Vagina (tissue), 2 donors: ENCODE measurements around the gene SLC7A4. TPM values are rescaled to one million over a fixed set of nuclear protein-coding genes. Genes with fewer than 3 reads are reported as not detected.

ENCODE experiments used
- DNase-seq, 2 donors: peaks; one replicate each; pipeline ENCODE4 v3.0.0-alpha.2; 2017; ENCODE audit errors: extremely low spot score in 2 of 2
- H3K27ac ChIP-seq: fragments of 200-600 bp; sonication (generic); one replicate; pipeline ENCODE4 v1.5.1; 2019
- H3K27me3 ChIP-seq: fragments of 200-600 bp; sonication (generic); one replicate; pipeline ENCODE4 v1.5.1; 2019
- H3K36me3 ChIP-seq, 2 donors: fragments of 200-600 bp; sonication (generic); one replicate each; pipeline ENCODE4 v1.5.1; 2017 to 2019
- H3K4me1 ChIP-seq: fragments of 200-600 bp; sonication (generic); one replicate; pipeline ENCODE4 v1.5.1; 2019
- H3K4me3 ChIP-seq, 2 donors: fragments of 200-600 bp; sonication (generic); 1 replicate in 1 of 2; 2 replicates in 1 of 2; pipeline ENCODE4 v1.5.1; 2016 to 2019
- H3K9me3 ChIP-seq: fragments of 200-600 bp; sonication (generic); one replicate; pipeline ENCODE4 v1.5.1; 2019
- POLR2A ChIP-seq, 2 donors: fragments of 450-650 bp; IDR thresholded peaks; one replicate each; pipeline ENCODE4 v1.6.1; 2017; ENCODE audit warnings: antibody characterized with exemption in 2 of 2, mild to moderate bottlenecking in 2 of 2, moderate library complexity in 2 of 2
- POLR2AphosphoS5 ChIP-seq, 2 donors: sonication (generic); formaldehyde crosslinking; IDR thresholded peaks; one replicate each; pipeline ENCODE4 v1.9.0; 2017; ENCODE audit warnings: antibody characterized with exemption in 2 of 2, mild to moderate bottlenecking in 2 of 2, low read depth in 1 of 2; ENCODE audit not compliant: insufficient read depth in 1 of 2
- intact Hi-C: fragments of 100-400 bp; cut with DNase I; formaldehyde crosslinking; loops from one replicate; pipeline ENCODE4 v1.15.1; 2023
- total RNA-seq: library from RNA; depleted of rRNA; stranded (reverse); fragments of >200 nt; gene quantifications from one replicate; pipeline ENCODE4 v1.2.3, GENCODE V29; 2016
- TF ChIP-seq, protein P1 (sequence below), 3 experiments: fragments of 450-650 bp in 2 of 3; fragments of 200-600 bp in 1 of 3; sonication (generic) in 1 of 3; IDR thresholded peaks; one replicate each; pipeline ENCODE4 v1.5.1; 2017 to 2019; ENCODE audit warnings: antibody characterized with exemption in 3 of 3, mild to moderate bottlenecking in 2 of 3, moderate library complexity in 2 of 3

SLC7A4 gene
- total RNA-seq, 1 donor from 2014 or later: 0.98 TPM

DNA sequence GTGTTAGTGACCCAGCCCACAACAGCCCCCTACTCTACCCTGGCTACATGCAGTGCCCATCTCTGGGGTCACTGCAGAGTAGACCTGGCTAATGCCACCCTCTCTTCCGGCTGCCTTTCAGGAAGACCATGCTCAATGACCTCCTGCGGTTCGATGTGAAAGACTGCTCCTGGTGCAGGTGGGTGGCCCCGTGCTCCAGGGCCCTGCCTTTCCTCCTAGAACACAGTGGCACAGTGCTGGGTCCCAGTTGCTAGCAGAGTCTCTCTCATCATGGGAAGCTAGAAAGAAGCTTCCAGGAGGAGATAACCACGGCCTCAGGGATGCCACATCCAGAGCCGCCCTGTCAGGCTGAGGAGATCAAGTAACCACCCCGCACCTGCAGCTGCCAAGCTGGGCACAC, 46.6 kb downstream of the SLC7A4 start:
- no peaks in the 10 kb centered on the region for H3K27me3 ChIP-seq
- peaks cover 25% of the 10 kb centered on the region for H3K4me1 ChIP-seq
- H3K36me3 ChIP-seq: peaks cover 0 to 10% of the 10 kb centered on the region in 2 donors
- DNase-seq: no peak
- no peak overlapping the region for H3K4me3 ChIP-seq
- no peaks in the 10 kb centered on the region for H3K9me3 ChIP-seq
- intact Hi-C loops: no loop called here
- TF ChIP-seq POLR2A (IDR thresholded peaks at IDR 0.05) (no peak), POLR2AphosphoS5 (IDR thresholded peaks at IDR 0.05; ENCODE audit: insufficient read depth in 1 of 2, low read depth in 1 of 2) (no peak)
- TF ChIP-seq, protein P1, sequence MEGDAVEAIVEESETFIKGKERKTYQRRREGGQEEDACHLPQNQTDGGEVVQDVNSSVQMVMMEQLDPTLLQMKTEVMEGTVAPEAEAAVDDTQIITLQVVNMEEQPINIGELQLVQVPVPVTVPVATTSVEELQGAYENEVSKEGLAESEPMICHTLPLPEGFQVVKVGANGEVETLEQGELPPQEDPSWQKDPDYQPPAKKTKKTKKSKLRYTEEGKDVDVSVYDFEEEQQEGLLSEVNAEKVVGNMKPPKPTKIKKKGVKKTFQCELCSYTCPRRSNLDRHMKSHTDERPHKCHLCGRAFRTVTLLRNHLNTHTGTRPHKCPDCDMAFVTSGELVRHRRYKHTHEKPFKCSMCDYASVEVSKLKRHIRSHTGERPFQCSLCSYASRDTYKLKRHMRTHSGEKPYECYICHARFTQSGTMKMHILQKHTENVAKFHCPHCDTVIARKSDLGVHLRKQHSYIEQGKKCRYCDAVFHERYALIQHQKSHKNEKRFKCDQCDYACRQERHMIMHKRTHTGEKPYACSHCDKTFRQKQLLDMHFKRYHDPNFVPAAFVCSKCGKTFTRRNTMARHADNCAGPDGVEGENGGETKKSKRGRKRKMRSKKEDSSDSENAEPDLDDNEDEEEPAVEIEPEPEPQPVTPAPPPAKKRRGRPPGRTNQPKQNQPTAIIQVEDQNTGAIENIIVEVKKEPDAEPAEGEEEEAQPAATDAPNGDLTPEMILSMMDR (IDR thresholded peaks at IDR 0.05): no peak
- no peak overlapping the region for H3K27ac ChIP-seq

DNA sequence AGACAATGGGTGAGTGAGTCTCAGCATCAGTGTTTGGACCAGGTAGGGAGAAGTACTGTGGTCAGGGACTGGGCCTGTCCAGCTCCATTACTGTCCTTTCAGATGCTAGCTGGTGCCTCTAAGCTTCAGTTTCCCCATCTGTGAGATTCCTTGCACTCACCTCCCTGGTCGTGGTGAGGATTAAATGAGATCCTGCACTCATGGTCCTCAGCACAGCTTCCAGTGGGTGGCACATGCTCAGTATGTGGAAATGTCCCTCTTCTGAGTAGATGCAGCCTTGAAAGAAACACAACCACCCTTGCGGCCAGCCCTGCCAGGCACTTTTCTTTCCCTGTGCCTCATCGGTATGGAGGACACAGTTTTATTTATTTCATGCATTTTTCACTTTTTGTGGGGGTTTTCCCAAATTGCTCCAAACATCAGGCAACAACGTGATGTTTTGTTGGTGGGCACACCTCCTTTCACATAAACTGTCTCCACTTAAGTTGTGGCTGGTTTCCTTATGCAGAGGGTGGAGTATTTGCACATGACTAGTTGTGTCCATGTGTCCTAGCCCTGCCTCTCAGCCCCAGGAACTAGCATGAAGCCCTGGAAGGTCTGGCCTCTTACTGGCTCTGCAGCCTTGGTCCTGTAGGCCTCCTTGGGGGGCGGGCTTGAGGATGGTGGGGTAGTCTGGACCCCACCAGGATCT, 49.1 kb downstream of the SLC7A4 start:
- intact Hi-C loops: no loop called here

DNA sequence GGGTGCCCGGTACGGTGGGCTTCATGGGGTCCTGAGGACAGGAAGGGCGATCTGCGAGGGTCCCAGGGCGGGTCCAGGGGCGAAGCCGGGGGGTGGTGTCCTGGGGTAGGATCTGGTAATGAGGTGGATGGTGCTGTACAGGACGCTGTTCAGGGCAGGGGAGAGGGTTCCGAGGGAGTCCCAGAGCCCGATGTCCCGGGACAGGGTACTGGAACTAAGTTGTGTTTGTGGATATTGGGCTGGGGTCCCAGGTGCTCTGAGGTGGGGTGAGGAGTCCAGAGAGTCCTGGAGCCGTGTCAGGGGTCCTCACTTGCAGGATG, 49.8 kb downstream of the SLC7A4 start:
- Histone ChIP-seq H3K9me3 (peaks cover 5% of the 10 kb centered on the region), H3K27me3 (no peaks in the 10 kb centered on the region), H3K4me1 (peaks cover 40% of the 10 kb centered on the region), H3K4me3 (peak overlapping the region; percentile 93 to 99), H3K36me3 (peaks cover 0 to 10% of the 10 kb centered on the region in 2 donors), H3K27ac (peak overlapping the region; percentile 90)
- no peak for DNase-seq
- TF ChIP-seq, protein P1 (IDR thresholded peaks at IDR 0.05): no peak
- no peak for TF ChIP-seq POLR2A (IDR thresholded peaks at IDR 0.05)
- TF ChIP-seq POLR2AphosphoS5 (IDR thresholded peaks at IDR 0.05; ENCODE audit: insufficient read depth in 1 of 2, low read depth in 1 of 2): no peak
- intact Hi-C loops: no loop called here

More for the DNA sequence above, 49.1 kb downstream of the SLC7A4 start:
- H3K27me3 ChIP-seq: no peaks in the 10 kb centered on the region
- TF ChIP-seq, protein P1 (IDR thresholded peaks at IDR 0.05): no peak
- no peak for TF ChIP-seq POLR2A (IDR thresholded peaks at IDR 0.05)
- no peak for TF ChIP-seq POLR2AphosphoS5 (IDR thresholded peaks at IDR 0.05; ENCODE audit: insufficient read depth in 1 of 2, low read depth in 1 of 2)
- no peak for DNase-seq
- peaks cover 5% of the 10 kb centered on the region for H3K9me3 ChIP-seq
- peaks cover 0 to 10% of the 10 kb centered on the region in 2 donors for H3K36me3 ChIP-seq
- peak overlapping the region; percentile 93 to 99 for H3K4me3 ChIP-seq
- peak overlapping the region; percentile 90 for H3K27ac ChIP-seq
- peaks cover 40% of the 10 kb centered on the region for H3K4me1 ChIP-seq

DNA sequence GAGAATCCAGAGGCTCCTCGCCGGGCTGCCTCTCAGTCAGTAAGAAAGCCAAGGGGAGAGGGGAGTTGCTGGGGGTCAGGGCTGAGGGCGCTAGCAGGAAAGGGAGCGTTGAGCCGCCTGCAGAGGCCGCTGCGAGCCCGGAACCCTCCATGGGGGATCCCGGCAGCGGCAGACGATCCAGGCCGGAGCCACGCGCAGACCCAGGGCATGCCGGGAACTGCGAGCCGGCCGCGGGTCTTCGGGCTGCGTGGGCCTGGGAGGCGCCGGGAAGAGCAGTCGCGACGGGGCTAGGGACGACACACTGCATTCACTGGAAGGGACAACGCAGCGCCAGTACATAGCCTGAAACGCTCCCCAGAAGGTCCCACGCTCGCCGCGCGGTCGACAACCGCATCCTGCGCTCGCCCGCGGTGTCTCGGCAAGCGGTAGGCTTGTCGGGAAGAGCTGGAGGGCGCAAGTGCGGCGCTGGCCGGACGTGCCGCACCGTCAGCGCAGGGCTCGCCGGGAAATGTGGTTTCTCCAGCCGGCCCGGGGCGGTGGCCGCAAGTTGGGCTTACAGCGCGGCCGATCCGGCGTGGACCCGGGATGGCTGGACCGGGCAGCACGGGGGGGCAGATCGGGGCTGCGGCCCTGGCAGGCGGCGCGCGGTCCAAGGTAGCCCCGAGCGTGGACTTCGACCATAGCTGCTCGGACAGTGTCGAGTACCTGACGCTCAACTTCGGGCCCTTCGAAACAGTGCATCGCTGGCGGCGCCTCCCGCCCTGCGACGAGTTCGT, 50.4 kb downstream of the SLC7A4 start, which contains the start of gene LZTR1:
Gene LZTR1, plus strand, starts transcription at position 511 of the 776 bp plus-strand sequence. Its CDS starts 75 bp downstream, at position 586.
- H3K4me1 ChIP-seq: peaks cover 40% of the 10 kb centered on the region
- no peak for DNase-seq
- peak within 1 kb of the TSS; percentile 93 to 99 for H3K4me3 ChIP-seq
- H3K9me3 ChIP-seq: peaks cover 5% of the 10 kb centered on the region
- peaks cover 0 to 10% of the 10 kb centered on the region in 2 donors for H3K36me3 ChIP-seq
- H3K27me3 ChIP-seq: no peaks in the 10 kb centered on the region
- peak within 1 kb of the TSS; percentile 90 for H3K27ac ChIP-seq
- intact Hi-C loops: no loop called here
- TF ChIP-seq, protein P1 (IDR thresholded peaks at IDR 0.05): peak; percentile 2 to 53 (median 33)
- TF ChIP-seq POLR2A (IDR thresholded peaks at IDR 0.05): peak in 1 of 2 donors; percentile 72
- peak; percentile 93 to 98 for TF ChIP-seq POLR2AphosphoS5 (IDR thresholded peaks at IDR 0.05; ENCODE audit: insufficient read depth in 1 of 2, low read depth in 1 of 2)
